GM21825 (cell line): ENCODE results near the gene BBX.
"Not testable (repeated sequence)": the region's sequence is repeated elsewhere in the genome, so short reads cannot be mapped to it uniquely, and the experiment has no call there.

Experiments
- ATAC-seq: cut with Tn5 transposase; IDR thresholded peaks from one replicate; pipeline ENCODE4 v1.9.1; 2021; ENCODE audit warnings: mild to moderate bottlenecking, moderate library complexity; ENCODE audit not compliant: unreplicated experiment

Gene BBX

DNA sequence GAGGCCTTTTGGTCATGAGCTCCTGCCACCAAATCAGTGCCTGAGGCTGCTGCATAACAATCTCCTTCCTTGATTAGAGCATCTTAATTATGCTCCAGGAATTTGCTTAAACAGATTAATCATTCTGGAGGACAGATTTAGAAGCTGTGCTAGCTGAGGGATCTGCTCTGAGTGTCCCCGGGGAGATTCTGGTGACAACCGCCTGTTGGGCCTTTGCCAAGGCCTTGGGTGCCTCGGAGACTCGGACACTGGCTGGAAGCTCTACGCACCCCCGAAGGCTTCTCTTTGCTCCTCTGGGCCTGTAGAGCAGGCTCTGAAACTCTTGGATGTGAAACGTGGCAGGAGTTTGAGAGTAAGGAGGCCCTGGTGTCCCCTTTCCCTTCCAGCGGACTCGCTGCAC is 304.0 kb downstream of the BBX start:
- ATAC-seq: no peak

DNA sequence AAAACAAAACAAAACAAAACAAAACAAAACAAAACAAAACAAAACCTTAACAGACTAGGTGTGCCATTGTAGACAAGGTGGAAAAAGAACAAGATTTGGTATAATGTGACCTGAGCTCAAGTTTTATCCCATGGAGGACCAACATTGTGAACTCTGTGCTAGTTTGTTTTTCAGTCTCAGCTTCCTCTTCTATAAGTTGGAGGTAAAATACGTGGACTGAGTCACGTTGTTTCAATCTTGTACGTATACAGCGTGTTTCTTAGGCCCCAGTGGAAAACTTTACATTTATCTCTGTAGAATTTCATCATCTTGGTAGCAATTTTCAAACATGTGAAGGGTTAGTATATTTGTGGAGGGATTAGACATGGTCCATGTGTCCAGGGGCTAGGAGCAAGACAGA is 306.4 kb downstream of the BBX start:
- ATAC-seq: no peak

DNA sequence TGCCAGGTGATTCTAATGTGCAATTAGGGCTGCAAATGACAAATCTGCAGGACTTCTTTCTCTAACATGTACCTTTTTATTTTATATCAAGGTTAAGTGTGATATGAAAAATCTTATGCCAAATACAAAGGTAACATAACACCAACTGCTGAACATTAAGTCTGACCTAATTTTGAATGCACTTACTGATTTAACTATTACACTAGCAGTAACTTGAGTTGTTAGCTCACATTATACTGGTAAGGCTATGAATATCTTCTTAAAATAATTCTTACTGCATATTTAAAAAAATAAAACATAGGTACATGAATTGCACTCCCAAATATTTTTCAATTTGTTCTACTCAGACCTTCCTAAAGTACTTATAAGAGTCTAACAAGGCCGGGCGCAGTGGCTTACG is 308.8 kb downstream of the BBX start:
- no peak for ATAC-seq

DNA sequence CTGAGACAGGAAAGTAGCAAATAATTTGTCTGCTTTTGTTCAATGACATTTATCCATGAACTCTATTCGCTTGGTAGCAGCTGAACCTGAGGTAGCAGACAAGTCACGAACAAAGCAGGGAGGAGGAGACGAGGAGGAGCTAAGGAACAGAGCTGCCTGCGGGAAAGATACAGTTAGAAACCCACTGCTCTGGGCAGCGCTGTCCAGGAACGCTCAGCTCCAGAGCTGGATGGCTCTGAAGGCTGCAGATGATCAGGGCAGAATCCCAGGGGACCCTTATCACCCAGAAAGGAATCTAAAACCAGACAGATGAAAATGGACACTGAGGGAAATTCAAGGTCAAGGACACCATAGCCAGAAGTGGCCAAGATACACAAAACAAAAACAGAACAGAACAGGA is 310.3 kb downstream of the BBX start:
- no peak for ATAC-seq

DNA sequence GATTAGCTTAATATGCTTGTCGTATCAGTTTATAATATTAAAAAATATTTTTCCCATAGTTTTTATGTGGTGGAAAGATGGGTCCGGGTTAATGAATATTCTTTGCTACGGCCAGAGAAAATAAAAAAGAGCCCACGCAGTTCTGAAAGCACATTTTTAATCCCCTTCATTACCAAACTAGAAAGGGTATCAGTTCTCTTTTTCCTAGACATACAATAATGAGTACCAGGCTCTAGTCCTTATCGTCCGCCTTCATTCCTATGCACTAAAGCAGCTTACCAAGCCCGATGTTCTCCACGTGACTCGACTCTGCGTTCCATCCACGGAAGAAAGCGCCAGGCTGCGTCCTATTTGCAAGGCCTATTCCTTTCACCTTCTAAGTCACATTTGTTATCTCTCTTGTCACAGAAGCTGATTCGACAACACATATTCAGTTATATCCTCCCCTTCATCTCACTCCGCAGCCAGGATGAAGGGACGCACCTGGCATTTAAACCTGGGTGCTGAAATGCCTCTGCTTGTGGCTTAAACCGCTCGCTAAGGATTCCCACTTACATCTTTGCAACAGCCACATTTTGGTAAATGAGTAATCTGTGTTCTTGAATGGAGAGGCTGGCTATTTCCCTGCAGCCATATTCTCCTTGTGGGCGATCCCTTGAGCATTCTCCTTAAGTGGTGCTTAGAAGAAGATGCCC is 311.1 kb downstream of the BBX start:
- ATAC-seq: no peak

DNA sequence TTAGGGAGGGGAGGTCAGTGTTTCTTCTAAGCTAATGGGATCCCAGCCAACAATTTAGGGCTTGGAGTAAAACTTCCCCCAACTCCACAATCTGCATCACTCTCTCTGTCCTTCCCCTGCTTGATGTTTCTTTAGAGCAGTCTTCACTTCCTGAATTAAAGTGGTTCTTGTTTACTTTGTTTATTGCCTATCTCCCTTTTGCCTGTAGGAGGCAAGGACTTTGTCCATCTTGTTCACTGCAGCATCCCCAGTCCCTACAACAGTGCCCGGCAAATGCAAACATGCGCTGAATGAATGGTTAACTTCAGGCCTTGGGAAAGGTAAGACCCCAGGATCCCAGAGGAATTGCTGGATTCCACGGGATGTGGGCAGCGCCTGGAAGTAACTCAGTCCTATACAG is 312.2 kb downstream of the BBX start:
- not testable (repeated sequence) for ATAC-seq

DNA sequence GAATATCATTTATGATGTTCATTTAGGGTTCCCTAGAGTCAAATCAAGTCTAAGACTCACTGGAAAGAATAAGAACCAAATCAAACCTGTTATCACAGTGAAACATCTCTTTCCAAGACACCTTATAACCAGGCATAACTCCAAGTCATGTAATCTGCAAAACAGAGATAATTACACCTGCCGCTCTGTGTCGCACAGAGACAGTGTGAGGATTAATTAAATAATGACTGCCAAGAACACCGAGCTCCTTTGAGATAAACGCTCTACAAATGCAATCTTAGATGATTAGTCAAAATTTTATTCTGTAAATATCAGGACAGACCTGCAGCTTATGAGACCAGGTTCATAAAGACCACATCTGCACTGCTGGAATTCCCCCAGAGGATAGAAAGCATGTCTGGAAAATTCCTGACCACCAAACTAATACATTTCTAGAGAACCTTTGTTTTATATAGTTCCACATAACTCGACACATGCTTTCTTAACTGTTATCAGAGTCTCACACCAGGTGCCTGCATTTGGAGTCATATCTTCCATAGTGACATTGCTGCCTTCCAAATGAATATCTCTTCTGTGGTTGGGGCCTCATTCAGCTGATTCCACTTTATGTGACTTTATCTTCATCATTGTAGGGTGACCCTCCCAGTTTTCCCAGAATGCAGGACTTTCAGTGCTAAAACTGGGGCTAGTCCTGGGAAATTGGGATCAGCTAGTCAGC is 315.3 kb downstream of the BBX start:
- ATAC-seq: no peak

DNA sequence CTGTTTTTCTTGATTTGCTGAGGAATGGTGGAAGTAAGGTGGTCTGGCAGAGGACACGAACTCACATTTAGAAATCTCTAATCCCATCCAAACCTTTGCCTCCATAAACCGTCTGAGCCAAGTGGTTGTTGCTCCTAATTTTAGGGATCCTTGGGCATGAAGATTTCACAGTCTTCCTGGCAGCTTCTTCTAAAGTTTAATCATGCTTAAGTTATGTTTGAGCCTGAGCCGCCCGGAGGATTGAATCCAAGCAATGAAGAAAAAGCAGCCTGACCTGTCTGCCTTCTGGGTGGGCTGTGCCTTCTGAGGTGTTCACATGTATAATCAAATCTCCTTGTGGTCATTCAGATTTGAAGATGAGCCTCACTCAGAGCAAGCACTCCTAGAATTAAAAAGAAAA is 319.1 kb downstream of the BBX start:
- ATAC-seq: no peak

DNA sequence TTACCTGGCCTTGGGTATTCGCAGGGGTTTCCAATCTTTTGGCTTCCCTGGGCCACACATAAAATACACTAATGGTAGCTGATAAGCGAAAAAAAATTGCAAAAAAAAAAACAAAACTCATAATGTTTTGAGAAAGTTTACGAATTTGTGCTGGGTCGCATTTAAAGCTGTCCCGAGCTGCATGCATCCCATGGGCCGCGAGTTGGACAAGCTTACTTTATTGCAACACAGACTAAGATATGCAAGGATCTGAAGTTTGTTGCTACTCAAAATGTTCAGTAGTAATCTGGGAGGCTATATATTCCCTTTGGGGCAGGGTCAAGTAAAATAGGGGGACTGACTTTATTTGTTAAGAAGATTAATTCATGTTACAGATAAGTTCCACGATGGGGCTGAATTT is 320.2 kb downstream of the BBX start:
- ATAC-seq: no peak

DNA sequence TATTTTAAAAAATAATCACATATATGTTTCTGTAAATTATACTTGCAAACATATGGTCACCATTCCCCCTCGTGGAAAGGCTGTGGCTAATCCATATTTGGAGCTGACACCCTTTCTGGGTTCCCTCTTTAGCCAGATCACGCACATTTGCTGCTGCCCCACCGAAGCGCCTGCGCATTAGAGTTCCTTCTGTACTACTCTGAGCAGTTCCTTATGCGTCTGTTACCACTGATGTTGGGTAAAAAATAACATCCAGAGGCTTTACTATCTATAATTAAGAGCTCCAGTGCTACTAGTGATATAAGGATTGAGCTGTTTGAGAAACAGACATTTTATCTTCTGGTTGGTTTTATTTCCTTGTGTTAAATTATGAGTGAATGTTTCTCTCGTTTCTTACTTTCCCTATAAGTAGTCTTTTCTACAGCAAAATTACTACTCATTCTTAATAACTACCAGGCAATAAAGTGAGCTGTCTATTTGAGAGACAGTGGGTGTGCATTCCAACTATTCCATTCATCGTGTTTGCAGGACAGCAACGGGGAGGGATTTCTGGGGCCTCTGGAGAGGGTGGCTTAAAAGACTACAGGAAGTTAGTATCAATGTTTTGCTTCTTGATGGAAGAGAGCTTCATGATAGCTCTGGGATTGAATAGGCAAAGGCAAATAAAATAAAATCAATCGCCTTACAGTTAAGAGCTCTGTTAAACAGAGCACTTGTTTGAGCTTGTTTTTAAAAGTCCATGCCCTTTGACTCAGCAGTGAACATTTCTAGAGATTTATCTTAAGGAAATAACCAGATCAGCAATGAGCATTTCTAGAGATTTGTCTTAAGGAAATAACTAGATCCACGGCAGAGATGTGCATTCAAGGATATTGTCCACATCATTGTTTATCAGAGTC is 322.9 kb downstream of the BBX start:
- ATAC-seq: no peak

DNA sequence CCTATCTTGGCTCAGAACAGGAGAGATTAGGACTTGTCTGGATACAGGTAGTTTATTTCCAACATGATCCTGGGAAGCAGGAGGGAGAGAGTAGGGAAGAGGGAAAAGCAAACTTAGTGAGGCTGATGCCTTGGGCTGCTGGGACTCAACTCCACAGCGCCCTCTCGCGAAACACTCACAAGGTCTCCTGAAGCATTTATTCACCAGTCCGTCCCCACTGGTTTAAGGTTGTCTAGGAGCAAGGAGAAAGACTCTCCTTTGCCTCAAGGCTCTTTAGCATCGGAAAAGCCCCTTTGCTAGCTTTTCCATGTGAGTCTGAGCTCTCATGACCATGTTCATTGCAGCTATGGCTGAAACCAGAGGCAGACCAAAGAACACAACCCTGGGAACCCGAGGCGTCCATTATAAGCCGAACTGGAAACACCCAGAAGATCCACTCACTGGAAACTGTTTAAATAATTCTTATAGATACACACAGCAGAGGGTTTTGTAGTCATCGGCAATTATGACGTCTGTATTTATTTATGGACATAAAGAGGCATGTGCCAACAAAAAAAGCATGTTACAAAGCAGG is 323.6 kb downstream of the BBX start:
- no peak for ATAC-seq

DNA sequence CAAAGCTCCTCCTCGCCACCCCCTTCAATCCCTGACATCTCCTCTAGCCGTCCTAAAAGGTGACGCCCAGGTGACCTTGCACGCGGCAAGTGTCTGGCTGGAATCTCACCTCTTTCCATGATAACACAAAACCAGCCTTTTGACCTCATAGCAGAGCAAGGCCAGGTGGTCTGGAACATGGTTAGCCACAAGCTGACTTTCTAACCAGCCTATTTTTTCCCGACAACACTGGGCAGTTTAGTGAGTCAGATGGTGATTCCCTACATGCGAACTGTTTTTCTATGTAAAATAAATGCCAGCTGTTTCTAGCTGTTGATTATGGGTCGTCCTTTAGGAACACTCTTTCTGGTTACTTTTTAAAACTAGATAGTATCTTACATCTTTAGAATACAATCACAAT is 325.0 kb downstream of the BBX start:
- no peak for ATAC-seq

DNA sequence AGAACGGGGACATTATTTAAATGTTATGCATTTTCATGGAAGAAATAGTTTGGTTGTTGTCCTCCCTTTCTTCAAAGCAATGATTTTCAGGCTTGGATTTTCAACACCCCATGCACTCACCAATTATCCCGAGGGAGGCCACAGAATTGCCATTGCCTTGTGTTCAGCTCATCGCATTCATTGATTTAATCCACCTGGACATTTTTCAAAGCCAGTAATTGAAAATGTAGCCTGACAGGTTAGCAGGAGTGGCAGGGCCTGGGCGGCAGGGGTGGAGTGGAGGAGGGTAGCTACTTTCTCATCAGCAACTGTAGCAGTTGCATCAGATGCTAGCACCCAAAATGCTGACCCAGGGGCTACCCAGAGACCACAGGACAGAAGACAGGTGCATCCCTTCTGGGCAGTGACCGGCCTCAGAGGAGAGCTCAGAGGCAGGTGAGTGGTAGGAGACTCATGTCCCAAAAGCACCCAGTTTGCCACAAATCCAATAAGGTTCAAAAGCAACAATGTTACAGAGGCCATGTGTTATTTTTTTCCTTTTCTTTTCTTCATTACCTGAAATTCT is 325.7 kb downstream of the BBX start:
- no peak for ATAC-seq

DNA sequence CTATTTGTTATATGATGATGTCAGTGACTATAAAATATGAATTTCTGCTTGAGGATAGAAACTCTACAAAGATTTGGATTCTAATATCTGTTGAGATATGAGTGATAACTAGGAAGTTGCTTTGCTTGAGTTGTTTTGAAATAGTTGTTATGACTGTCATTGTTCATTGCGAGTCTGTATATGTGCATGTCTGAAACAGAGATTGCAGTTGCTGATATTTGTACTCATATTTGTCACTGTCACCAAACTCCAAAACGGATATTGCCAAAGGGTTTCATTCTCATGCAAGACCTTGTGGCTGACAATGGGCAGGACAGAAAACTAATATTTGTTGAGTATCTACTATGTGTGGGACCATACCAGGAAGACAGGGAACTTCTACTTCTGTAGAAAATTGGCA is 327.9 kb downstream of the BBX start:
- ATAC-seq: no peak

DNA sequence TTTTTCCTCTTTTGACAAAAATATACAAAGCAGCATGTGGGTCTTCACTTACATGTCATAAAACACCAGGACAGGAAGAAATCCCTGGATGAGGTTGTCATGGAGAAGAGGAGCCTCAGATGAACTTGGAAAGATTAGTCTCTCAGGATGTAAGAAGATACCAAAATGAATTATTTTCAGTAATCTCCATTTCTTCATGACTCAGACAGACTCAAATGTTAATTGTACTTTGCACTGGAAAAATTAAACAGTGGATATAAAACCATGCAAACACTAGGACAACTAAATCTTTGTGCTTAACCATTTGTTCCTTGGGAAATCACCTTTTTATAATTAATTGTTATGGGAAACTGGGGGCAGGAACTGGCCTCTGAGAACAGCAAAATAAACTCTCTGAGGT is 331.1 kb downstream of the BBX start:
- ATAC-seq: no peak

DNA sequence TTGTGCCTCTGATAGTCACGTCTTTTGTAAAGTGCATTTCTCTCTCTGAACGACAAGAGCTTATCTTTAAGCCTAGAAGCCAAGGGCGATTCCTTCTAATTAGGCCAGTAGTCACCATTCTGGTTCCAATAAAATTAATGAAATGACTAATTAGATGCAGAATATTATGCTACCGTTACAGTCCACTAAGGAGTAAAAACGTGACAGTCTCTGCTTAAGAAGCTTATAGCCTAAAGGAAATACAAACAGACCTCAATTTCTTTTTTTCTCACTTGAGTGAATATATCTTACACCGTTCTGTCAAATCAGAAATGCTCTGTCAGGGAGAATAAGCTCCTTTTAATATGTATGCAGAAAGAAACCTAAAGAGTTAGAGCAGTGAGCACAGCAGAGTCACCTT is 332.0 kb downstream of the BBX start:
- ATAC-seq: no peak

DNA sequence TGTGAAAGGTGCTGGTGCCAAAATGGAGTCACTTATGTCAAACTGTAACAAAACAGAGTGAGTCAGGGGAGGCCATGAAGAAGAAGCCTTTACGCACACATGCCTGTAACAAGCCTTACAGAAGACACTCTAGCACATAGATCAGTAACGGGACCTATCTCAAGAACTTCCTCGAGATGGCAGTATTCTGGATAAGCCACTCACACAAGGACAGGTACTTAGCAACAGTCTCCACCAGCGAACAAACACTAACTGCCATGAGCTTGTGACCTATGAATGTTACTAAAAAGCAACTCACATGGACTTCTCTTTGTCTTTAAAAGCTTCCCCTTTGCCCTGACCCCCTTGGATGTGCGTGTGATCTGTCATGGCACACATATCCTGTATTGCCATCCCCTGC is 332.9 kb downstream of the BBX start:
- no peak for ATAC-seq

DNA sequence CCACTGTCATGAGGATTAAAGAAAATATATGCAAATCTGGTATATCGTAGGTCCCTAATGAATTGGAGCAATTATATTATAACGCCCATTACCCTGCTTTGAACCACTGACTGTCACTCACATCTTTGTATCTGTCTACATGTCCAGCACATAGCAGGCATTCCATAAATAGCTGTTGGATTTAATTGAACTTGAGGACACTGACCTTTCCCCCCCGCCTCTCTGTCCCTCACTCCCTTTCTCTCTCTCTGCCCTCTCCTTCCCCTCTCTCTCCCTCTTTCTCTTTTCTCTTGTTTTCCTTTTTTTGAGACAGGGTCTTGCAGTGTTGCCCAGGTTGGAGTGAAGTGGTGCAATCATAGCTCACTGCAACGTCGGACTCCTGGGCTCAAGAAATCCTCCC is 335.1 kb downstream of the BBX start:
- ATAC-seq: no peak

DNA sequence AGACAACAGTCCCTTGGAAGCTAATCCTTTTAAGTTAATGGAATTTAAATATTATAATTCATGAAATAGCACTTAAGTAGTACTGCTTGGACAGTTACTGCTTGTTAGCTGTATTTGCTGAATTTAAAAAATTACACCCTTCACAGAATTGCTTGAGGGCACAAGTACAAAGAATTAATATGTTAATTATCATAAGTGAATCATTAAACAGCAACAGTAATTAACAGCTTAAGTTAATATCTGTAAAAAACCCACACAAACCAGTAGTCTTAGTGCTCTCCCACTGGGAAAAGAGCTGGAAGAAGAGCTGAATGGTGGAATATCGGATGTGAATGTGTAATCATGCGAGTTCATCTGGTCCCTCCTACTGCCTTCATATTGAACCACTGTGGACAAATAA is 336.1 kb downstream of the BBX start:
- ATAC-seq: no peak
